GM12892 (cell line): ENCODE results near the gene REEP2.

ENCODE experiments used
- POLR2A ChIP-seq: IDR thresholded peaks from 2 replicates; pipeline ENCODE4 v1.6.1; 2011; ENCODE audit warnings: low read depth, low read length, control low read depth
- POLR2AphosphoS5 ChIP-seq: IDR thresholded peaks from 2 replicates; pipeline ENCODE4 v1.6.1; 2011; ENCODE audit warnings: low read depth, low read length, control low read depth
- TAF1 ChIP-seq: IDR thresholded peaks from 2 replicates; pipeline ENCODE4 v1.6.1; 2011; ENCODE audit warnings: low read depth, mild to moderate bottlenecking, control low read depth, low read length, borderline replicate concordance

- TF ChIP-seq POLR2A (no peak), POLR2AphosphoS5 (no peak), TAF1 (no peak)
Measured at GRCh38 chr5:138441221-138441620, 2.4 kb downstream of the REEP2 start.
